Mesenchymal stem cell (in vitro differentiated cells and primary cell): ENCODE data around the gene GTF2IRD1.

Experiments
- DNase-seq: peaks from one replicate; pipeline ENCODE4 v3.0.0-alpha.2; 2013
- H2AFZ ChIP-seq: one replicate; pipeline ENCODE4 v1.6.1; 2013; ENCODE audit warnings: low read depth, mild to moderate bottlenecking, control low read depth, inconsistent platforms, low read length, moderate library complexity
- H2AK5ac ChIP-seq: 2 replicates; pipeline ENCODE4 v1.6.1; 2013; ENCODE audit warnings: low read length, moderate library complexity, mild to moderate bottlenecking, inconsistent platforms; ENCODE audit not compliant: severe bottlenecking
- H2BK120ac ChIP-seq: one replicate; pipeline ENCODE4 v1.6.1; 2013; ENCODE audit warnings: low read depth, mild to moderate bottlenecking, inconsistent platforms, low read length, moderate library complexity
- H2BK12ac ChIP-seq, 2 experiments: one replicate each; pipeline ENCODE4 v1.6.1; 2013; ENCODE audit warnings: inconsistent platforms in 2 of 2, low read length in 2 of 2, mild to moderate bottlenecking in 2 of 2, moderate library complexity in 2 of 2, control low read depth in 1 of 2
- H2BK15ac ChIP-seq: one replicate; pipeline ENCODE4 v1.6.1; 2013; ENCODE audit warnings: mild to moderate bottlenecking, low read depth, inconsistent platforms; ENCODE audit not compliant: poor library complexity, severe bottlenecking
- H2BK5ac ChIP-seq: 2 replicates; pipeline ENCODE4 v1.6.1; 2013; ENCODE audit warnings: low read depth, mild to moderate bottlenecking, low read length, control low read depth, inconsistent platforms; ENCODE audit not compliant: poor library complexity, severe bottlenecking
- H3K14ac ChIP-seq, 2 experiments: one replicate each; pipeline ENCODE4 v1.6.1; 2013; ENCODE audit warnings: inconsistent platforms in 2 of 2, low read length in 2 of 2, control low read depth in 1 of 2, mild to moderate bottlenecking in 1 of 2, moderate library complexity in 1 of 2
- H3K18ac ChIP-seq, 2 experiments: one replicate each; pipeline ENCODE4 v1.6.1; 2013; ENCODE audit warnings: inconsistent platforms in 2 of 2, low read length in 2 of 2, control low read depth in 1 of 2, low read depth in 1 of 2, mild to moderate bottlenecking in 1 of 2
- H3K23ac ChIP-seq, 2 experiments: one replicate each; pipeline ENCODE4 v1.6.1; 2013; ENCODE audit warnings: inconsistent platforms in 2 of 2, low read length in 2 of 2, mild to moderate bottlenecking in 2 of 2, moderate library complexity in 2 of 2, control low read depth in 1 of 2
- H3K27ac ChIP-seq: 2 replicates; pipeline ENCODE4 v1.5.1; 2013; ENCODE audit warnings: mild to moderate bottlenecking, moderate library complexity, low read length, control low read depth, inconsistent platforms; ENCODE audit not compliant: poor library complexity, severe bottlenecking
- H3K27me3 ChIP-seq, 2 experiments: 2 replicates each; pipeline versions ENCODE4 v1.6.1 to v1.7.0; 2013; ENCODE audit warnings: low read length in 2 of 2, mild to moderate bottlenecking in 2 of 2, moderate library complexity in 2 of 2, control low read depth in 1 of 2, inconsistent platforms in 1 of 2; ENCODE audit not compliant: control insufficient read depth in 1 of 2, insufficient read depth in 1 of 2
- H3K36me3 ChIP-seq, 2 experiments: 2 replicates each; pipeline versions ENCODE4 v1.6.1 to v1.7.0; 2013; ENCODE audit warnings: low read length in 2 of 2, control low read depth in 1 of 2, inconsistent platforms in 1 of 2, low read depth in 1 of 2, mild to moderate bottlenecking in 1 of 2; ENCODE audit not compliant: insufficient read depth in 2 of 2, control insufficient read depth in 1 of 2
- H3K4ac ChIP-seq, 2 experiments: one replicate each; pipeline ENCODE4 v1.6.1; 2013; ENCODE audit warnings: inconsistent platforms in 2 of 2, low read length in 2 of 2, mild to moderate bottlenecking in 2 of 2, moderate library complexity in 2 of 2, control low read depth in 1 of 2, low read depth in 1 of 2
- H3K4me1 ChIP-seq: 2 replicates; pipeline ENCODE4 v1.6.1; 2013; ENCODE audit warnings: low read depth, low read length, control low read depth; ENCODE audit not compliant: control insufficient read depth, insufficient read depth
- H3K4me2 ChIP-seq: 2 replicates; pipeline ENCODE4 v1.6.1; 2013; ENCODE audit warnings: low read length, mild to moderate bottlenecking, inconsistent platforms; ENCODE audit not compliant: poor library complexity, severe bottlenecking
- H3K4me3 ChIP-seq, 2 experiments: 2 replicates each; pipeline versions ENCODE4 v1.5.1 to v1.7.0; 2013; ENCODE audit warnings: low read length in 2 of 2, mild to moderate bottlenecking in 2 of 2, control low read depth in 1 of 2, low read depth in 1 of 2; ENCODE audit not compliant: insufficient read depth in 1 of 2
- H3K79me1 ChIP-seq: replicated peaks from 2 replicates; pipeline ENCODE4 v1.6.1; 2013; ENCODE audit warnings: mild to moderate bottlenecking, control low read depth, low read length, inconsistent platforms; ENCODE audit not compliant: poor library complexity, severe bottlenecking
- H3K9ac ChIP-seq: 2 replicates; pipeline ENCODE4 v1.7.0; 2013; ENCODE audit warnings: mild to moderate bottlenecking, low read length, moderate library complexity
- H3K9me3 ChIP-seq: 2 replicates; pipeline ENCODE4 v1.7.0; 2013; ENCODE audit warnings: mild to moderate bottlenecking, low read length; ENCODE audit not compliant: control insufficient read depth
- H4K8ac ChIP-seq: one replicate; pipeline ENCODE4 v1.6.1; 2013; ENCODE audit warnings: inconsistent platforms, mild to moderate bottlenecking, low read length, moderate library complexity
- H4K91ac ChIP-seq: one replicate; pipeline ENCODE4 v1.6.1; 2013; ENCODE audit warnings: mild to moderate bottlenecking, low read length, inconsistent platforms
- WGBS: methylation state at CpG from one replicate; pipeline ENCODE4 v1.1.7; 2013; ENCODE audit warnings: mixed read lengths; 5-methylcytosine and 5-hydroxymethylcytosine counted together

The GTF2IRD1 gene

GRCh38 chr7:74475243-74475986, 21.7 kb downstream of the GTF2IRD1 start:
- peak overlapping the region; percentile 12 for H4K8ac ChIP-seq
- peaks cover 46% of the 10 kb centered on the region for H3K79me1 ChIP-seq
- no peak for DNase-seq
- no peaks in the 10 kb centered on the region for H3K27me3 ChIP-seq
- no peak overlapping the region for H3K14ac ChIP-seq
- no peak overlapping the region for H2AFZ ChIP-seq
- no peak overlapping the region for H3K18ac ChIP-seq
- H3K23ac ChIP-seq = no peak overlapping the region
- WGBS = 94% methylated on average over 15 of the region's 15 CpGs
- H2BK15ac ChIP-seq = peak overlapping the region; percentile 12
- H3K4me3 ChIP-seq = no peak overlapping the region
- H2BK12ac ChIP-seq = no peak overlapping the region
- no peak overlapping the region for H2AK5ac ChIP-seq
- no peak overlapping the region for H3K9ac ChIP-seq
- H3K4ac ChIP-seq = no peak overlapping the region
- H3K36me3 ChIP-seq = peaks cover 0 to 23% of the 10 kb centered on the region in 2 experiments
- peaks cover 47% of the 10 kb centered on the region for H3K4me1 ChIP-seq
- H2BK5ac ChIP-seq = no peak overlapping the region
- no peak overlapping the region for H2BK120ac ChIP-seq
- no peak overlapping the region for H3K27ac ChIP-seq
- no peaks in the 10 kb centered on the region for H3K9me3 ChIP-seq
- H3K4me2 ChIP-seq = no peak overlapping the region
- peak overlapping the region; percentile 56 for H4K91ac ChIP-seq

DNA sequence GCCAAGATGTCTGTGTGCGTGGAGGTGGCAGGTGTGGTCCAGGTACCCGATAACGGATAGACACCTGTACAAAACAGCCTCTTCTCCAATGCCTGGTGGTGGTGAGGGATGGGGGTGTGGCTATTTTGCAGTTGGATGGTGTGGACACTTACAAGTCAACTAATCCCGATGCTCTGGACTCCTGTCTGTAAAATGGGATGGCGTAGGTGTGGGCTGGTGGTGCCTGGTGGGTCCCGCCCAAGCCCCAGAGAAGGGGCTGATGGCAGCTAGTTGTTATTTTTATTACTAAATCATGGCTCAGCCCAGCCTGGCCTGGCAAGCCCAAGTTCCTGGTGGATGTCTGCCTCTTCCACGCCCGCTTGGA, 22.3 kb downstream of the GTF2IRD1 start:
- no peak overlapping the region for H2AK5ac ChIP-seq
- peaks cover 52% of the 10 kb centered on the region for H3K4me1 ChIP-seq
- 93% methylated on average over 6 of the region's 8 CpGs for WGBS
- no peak overlapping the region for H2BK12ac ChIP-seq
- H3K18ac ChIP-seq = no peak overlapping the region
- H3K27ac ChIP-seq = no peak overlapping the region
- H3K4me2 ChIP-seq = no peak overlapping the region
- no peak overlapping the region for H3K9ac ChIP-seq
- no peak overlapping the region for H2BK5ac ChIP-seq
- no peak overlapping the region for H2BK120ac ChIP-seq
- H3K36me3 ChIP-seq = peaks cover 0 to 23% of the 10 kb centered on the region in 2 experiments
- H3K23ac ChIP-seq = no peak overlapping the region
- no peak overlapping the region for H3K4me3 ChIP-seq
- no peak overlapping the region for H2AFZ ChIP-seq
- H3K14ac ChIP-seq = no peak overlapping the region
- H3K9me3 ChIP-seq = no peaks in the 10 kb centered on the region
- DNase-seq = no peak
- no peak overlapping the region for H4K91ac ChIP-seq
- no peak overlapping the region for H4K8ac ChIP-seq
- peaks cover 46% of the 10 kb centered on the region for H3K79me1 ChIP-seq
- no peaks in the 10 kb centered on the region for H3K27me3 ChIP-seq
- no peak overlapping the region for H3K4ac ChIP-seq
- no peak overlapping the region for H2BK15ac ChIP-seq

DNA sequence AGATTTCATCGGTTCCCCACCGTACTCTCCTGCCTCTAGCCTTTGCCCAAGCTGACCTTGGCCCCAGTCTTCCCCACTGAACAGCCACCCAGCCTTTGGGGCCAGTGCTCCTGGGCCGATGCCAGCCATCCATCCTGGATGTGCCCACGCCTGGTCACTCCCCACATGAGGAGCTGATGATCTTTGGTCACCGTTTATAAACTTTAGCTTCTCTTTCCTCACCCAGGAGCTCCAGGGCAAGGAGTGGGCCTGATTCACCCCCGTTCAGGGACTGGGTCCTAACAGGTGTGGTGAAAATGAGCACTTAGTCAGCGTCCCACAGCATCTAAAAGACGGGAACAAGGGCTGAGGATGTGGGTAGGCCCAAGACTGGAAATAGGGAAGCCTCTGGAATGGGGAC, 22.9 kb downstream of the GTF2IRD1 start:
- no peak for DNase-seq
- Histone ChIP-seq H3K18ac (peak overlapping the region in 1 of 2 experiments; percentile 37), H3K9me3 (no peaks in the 10 kb centered on the region), H3K9ac (no peak overlapping the region), H3K4ac (peak overlapping the region in 1 of 2 experiments; percentile 3), H3K23ac (no peak overlapping the region), H2AFZ (no peak overlapping the region), H3K79me1 (peaks cover 42% of the 10 kb centered on the region), H3K27ac (no peak overlapping the region), H3K36me3 (peaks cover 0 to 23% of the 10 kb centered on the region in 2 experiments), H2AK5ac (peak overlapping the region; percentile 6), H3K4me1 (peaks cover 58% of the 10 kb centered on the region), H2BK5ac (no peak overlapping the region), H2BK15ac (no peak overlapping the region), H3K27me3 (no peaks in the 10 kb centered on the region), H3K4me2 (no peak overlapping the region), H4K8ac (no peak overlapping the region), H3K4me3 (no peak overlapping the region), H2BK12ac (peak overlapping the region in 1 of 2 experiments; percentile 79), H2BK120ac (no peak overlapping the region), H4K91ac (no peak overlapping the region), H3K14ac (no peak overlapping the region)
- WGBS = 89% methylated on average over 8 of the region's 8 CpGs

GRCh38 chr7:74478671-74479065, 25.0 kb downstream of the GTF2IRD1 start:
- no peak for DNase-seq
- no peak overlapping the region for H3K4me2 ChIP-seq
- no peaks in the 10 kb centered on the region for H3K27me3 ChIP-seq
- H3K9ac ChIP-seq = no peak overlapping the region
- no peak overlapping the region for H4K8ac ChIP-seq
- H2BK12ac ChIP-seq = peak overlapping the region in 1 of 2 experiments; percentile 10
- peak overlapping the region; percentile 23 for H2AK5ac ChIP-seq
- H3K79me1 ChIP-seq = peaks cover 27% of the 10 kb centered on the region
- no peak overlapping the region for H3K4ac ChIP-seq
- peak overlapping the region; percentile 74 for H2BK15ac ChIP-seq
- no peak overlapping the region for H3K27ac ChIP-seq
- H3K36me3 ChIP-seq = peaks cover 0 to 12% of the 10 kb centered on the region in 2 experiments
- H4K91ac ChIP-seq = peak overlapping the region; percentile 53
- H3K18ac ChIP-seq = peak overlapping the region in 1 of 2 experiments; percentile 79
- H2AFZ ChIP-seq = no peak overlapping the region
- H3K4me1 ChIP-seq = peaks cover 68% of the 10 kb centered on the region
- H2BK5ac ChIP-seq = no peak overlapping the region
- peak overlapping the region in 1 of 2 experiments; percentile 35 for H3K14ac ChIP-seq
- no peak overlapping the region for H3K4me3 ChIP-seq
- H2BK120ac ChIP-seq = no peak overlapping the region
- no peaks in the 10 kb centered on the region for H3K9me3 ChIP-seq
- H3K23ac ChIP-seq = no peak overlapping the region
- WGBS = 96% methylated on average over 3 of the region's 4 CpGs
